GM23248 (cell line): ENCODE results near the gene YOD1.

ENCODE experiments used
- EZH2 ChIP-seq: fragments of 200-600 bp; sonication (generic); IDR thresholded peaks from 2 replicates; pipeline ENCODE4 v1.6.1; 2018; ENCODE audit warnings: antibody characterized with exemption, mild to moderate bottlenecking; ENCODE audit not compliant: insufficient read depth, poor library complexity, severe bottlenecking
- EZH2phosphoT487 ChIP-seq: fragments of 200-600 bp; sonication (generic); IDR thresholded peaks from 2 replicates; pipeline ENCODE4 v1.6.1; 2018; ENCODE audit warnings: antibody characterized with exemption, moderate library complexity, mild to moderate bottlenecking, low read depth; ENCODE audit not compliant: insufficient read depth

DNA sequence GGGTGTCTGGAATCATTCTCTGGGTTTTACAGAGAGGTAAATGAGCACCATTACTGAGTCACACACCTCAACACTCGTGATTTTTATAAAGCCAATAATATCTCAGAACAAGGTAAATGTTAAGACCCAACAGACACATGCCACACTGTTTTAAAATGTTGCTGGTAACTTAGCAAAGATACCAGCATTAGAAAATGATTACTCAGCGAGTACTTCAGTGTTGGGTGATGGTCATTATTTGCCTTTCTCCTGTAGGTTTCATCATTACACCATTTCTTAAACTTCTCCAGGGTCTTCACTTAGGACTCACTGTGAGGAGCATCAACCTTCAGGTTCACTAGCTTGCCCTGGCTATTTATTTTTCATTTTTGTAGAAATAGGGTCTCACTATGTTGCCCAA lies 30.8 kb upstream of the YOD1 start:
- TF ChIP-seq EZH2 (no peak), EZH2phosphoT487 (no peak)
